Measurements from ENCODE around the gene C11orf42.

DNA sequence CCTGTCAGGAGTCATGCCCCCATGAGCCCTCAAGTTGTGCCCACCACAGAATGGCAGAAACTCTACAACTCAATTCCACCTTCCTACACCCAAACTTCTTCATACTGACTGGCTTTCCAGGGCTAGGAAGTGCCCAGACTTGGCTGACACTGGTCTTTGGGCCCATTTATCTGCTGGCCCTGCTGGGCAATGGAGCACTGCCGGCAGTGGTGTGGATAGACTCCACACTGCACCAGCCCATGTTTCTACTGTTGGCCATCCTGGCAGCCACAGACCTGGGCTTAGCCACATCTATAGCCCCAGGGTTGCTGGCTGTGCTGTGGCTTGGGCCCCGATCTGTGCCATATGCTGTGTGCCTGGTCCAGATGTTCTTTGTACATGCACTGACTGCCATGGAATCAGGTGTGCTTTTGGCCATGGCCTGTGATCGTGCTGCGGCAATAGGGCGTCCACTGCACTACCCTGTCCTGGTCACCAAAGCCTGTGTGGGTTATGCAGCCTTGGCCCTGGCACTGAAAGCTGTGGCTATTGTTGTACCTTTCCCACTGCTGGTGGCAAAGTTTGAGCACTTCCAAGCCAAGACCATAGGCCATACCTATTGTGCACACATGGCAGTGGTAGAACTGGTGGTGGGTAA is 6.1 kb upstream of the C11orf42 start, which contains the start of gene OR52W1:
- TF ChIP-seq POLR2A (IDR thresholded peaks at IDR 0.05; ENCODE audit: low read depth, low read length) (no peak), TAF1 (IDR thresholded peaks at IDR 0.05; ENCODE audit: low read depth, low read length) (no peak)
